ENCODE data around the gene SGCD.

Gene SGCD

GRCh38 chr5:156680831-156681230 is 353.9 kb downstream of the SGCD start:
- H3K27ac ChIP-seq, result no peak overlapping the region
- no peaks in the 10 kb centered on the region for H3K4me1 ChIP-seq (ENCODE audit: control insufficient read depth in 1 of 2, insufficient read depth in 1 of 2, low read depth in 1 of 2, low read length in 1 of 2)
- no peaks in the 10 kb centered on the region for H3K36me3 ChIP-seq
- TF ChIP-seq CTCF (IDR thresholded peaks at IDR 0.05), result no peak
- H3K27me3 ChIP-seq, result no peaks in the 10 kb centered on the region
- H3K4me3 ChIP-seq (ENCODE audit: low read depth in 1 of 2, low read length in 1 of 2), result no peak overlapping the region
- H3K9me3 ChIP-seq, result no peaks in the 10 kb centered on the region

- H3K27me3 ChIP-seq, result no peaks in the 10 kb centered on the region
- H3K9me3 ChIP-seq, result no peaks in the 10 kb centered on the region
- H3K4me3 ChIP-seq (ENCODE audit: low read depth in 1 of 2, low read length in 1 of 2), result no peak overlapping the region
- H3K4me1 ChIP-seq (ENCODE audit: control insufficient read depth in 1 of 2, insufficient read depth in 1 of 2, low read depth in 1 of 2, low read length in 1 of 2), result no peaks in the 10 kb centered on the region
- no peaks in the 10 kb centered on the region for H3K36me3 ChIP-seq
- H3K27ac ChIP-seq, result no peak overlapping the region
- TF ChIP-seq CTCF (IDR thresholded peaks at IDR 0.05), result no peak
Observed at GRCh38 chr5:156681265-156681664, 354.3 kb downstream of the SGCD start.

- Histone ChIP-seq H3K27ac (no peak overlapping the region), H3K4me3 (ENCODE audit: low read depth in 1 of 2, low read length in 1 of 2) (no peak overlapping the region), H3K4me1 (ENCODE audit: control insufficient read depth in 1 of 2, insufficient read depth in 1 of 2, low read depth in 1 of 2, low read length in 1 of 2) (no peaks in the 10 kb centered on the region), H3K9me3 (no peaks in the 10 kb centered on the region), H3K36me3 (no peaks in the 10 kb centered on the region), H3K27me3 (no peaks in the 10 kb centered on the region)
- TF ChIP-seq CTCF (IDR thresholded peaks at IDR 0.05), result no peak
Observed at GRCh38 chr5:156682971-156683370, 356.0 kb downstream of the SGCD start.

GRCh38 chr5:156683509-156683908 is 356.5 kb downstream of the SGCD start:
- Histone ChIP-seq H3K4me1 (ENCODE audit: control insufficient read depth in 1 of 2, insufficient read depth in 1 of 2, low read depth in 1 of 2, low read length in 1 of 2) (no peaks in the 10 kb centered on the region), H3K27ac (no peak overlapping the region), H3K27me3 (no peaks in the 10 kb centered on the region), H3K9me3 (no peaks in the 10 kb centered on the region), H3K36me3 (no peaks in the 10 kb centered on the region), H3K4me3 (ENCODE audit: low read depth in 1 of 2, low read length in 1 of 2) (no peak overlapping the region)
- no peak for TF ChIP-seq CTCF (IDR thresholded peaks at IDR 0.05)

- H3K27ac ChIP-seq, result no peak overlapping the region
- H3K36me3 ChIP-seq, result no peaks in the 10 kb centered on the region
- no peak overlapping the region for H3K4me3 ChIP-seq (ENCODE audit: low read depth in 1 of 2, low read length in 1 of 2)
- no peaks in the 10 kb centered on the region for H3K9me3 ChIP-seq
- no peaks in the 10 kb centered on the region for H3K4me1 ChIP-seq (ENCODE audit: control insufficient read depth in 1 of 2, insufficient read depth in 1 of 2, low read depth in 1 of 2, low read length in 1 of 2)
- TF ChIP-seq CTCF (IDR thresholded peaks at IDR 0.05), result no peak
- H3K27me3 ChIP-seq, result no peaks in the 10 kb centered on the region
Observed at GRCh38 chr5:156684216-156684615, 357.3 kb downstream of the SGCD start.

- no peaks in the 10 kb centered on the region for H3K9me3 ChIP-seq
- H3K4me3 ChIP-seq (ENCODE audit: low read depth in 1 of 2, low read length in 1 of 2), result no peak overlapping the region
- H3K36me3 ChIP-seq, result no peaks in the 10 kb centered on the region
- H3K27ac ChIP-seq, result no peak overlapping the region
- no peaks in the 10 kb centered on the region for H3K4me1 ChIP-seq (ENCODE audit: control insufficient read depth in 1 of 2, insufficient read depth in 1 of 2, low read depth in 1 of 2, low read length in 1 of 2)
- H3K27me3 ChIP-seq, result no peaks in the 10 kb centered on the region
- no peak for TF ChIP-seq CTCF (IDR thresholded peaks at IDR 0.05)
Observed at GRCh38 chr5:156685481-156685880, 358.5 kb downstream of the SGCD start.

Measured in neutrophil (primary cell).